Adrenal gland (tissue), 12 donors: ENCODE data around the gene RUNX3. TPM values are rescaled to one million over a fixed set of nuclear protein-coding genes. Genes with fewer than 3 reads are reported as not detected.
A peak's percentile ranks its signal among the peaks of the same experiment; 100 is the strongest.

Experiments
- DNase-seq, 7 donors: peaks; one replicate each; pipeline ENCODE4 v3.0.0-alpha.2; 2019 to 2020
- H3K27ac ChIP-seq, 5 donors: fragments of 200-600 bp; sonication (generic) in 4 of 5; 1 replicate in 3 of 5; 2 replicates in 2 of 5; pipeline versions ENCODE4 v1.5.1 to v1.8.0; 2016 to 2020; ENCODE audit warnings: mild to moderate bottlenecking in 1 of 5
- H3K27me3 ChIP-seq: fragments of 200-600 bp; 2 replicates; pipeline ENCODE4 v1.8.0; 2021
- H3K36me3 ChIP-seq, 2 donors: fragments of 200-600 bp; replicated peaks in 1 of 2; 1 replicate in 1 of 2; 2 replicates in 1 of 2; pipeline versions ENCODE4 v1.5.1 to v1.8.0; 2018 to 2022
- H3K4me1 ChIP-seq, 2 donors: fragments of 200-600 bp; replicated peaks in 1 of 2; 1 replicate in 1 of 2; 2 replicates in 1 of 2; pipeline versions ENCODE4 v1.5.1 to v1.8.0; 2018 to 2021
- H3K4me3 ChIP-seq, 4 donors: fragments of 200-600 bp; sonication (generic) in 3 of 4; one replicate each; pipeline ENCODE4 v1.5.1; 2016 to 2018
- H3K9me3 ChIP-seq, 3 donors: fragments of 200-600 bp; sonication (generic) in 1 of 3; replicated peaks in 1 of 3; 1 replicate in 2 of 3; 2 replicates in 1 of 3; pipeline versions ENCODE4 v1.5.1 to v1.8.0; 2016 to 2021
- POLR2A ChIP-seq, 2 donors: fragments of 450-650 bp; IDR thresholded peaks; one replicate each; pipeline ENCODE4 v1.6.1; 2017; ENCODE audit warnings: antibody characterized with exemption in 2 of 2, mild to moderate bottlenecking in 2 of 2, moderate library complexity in 1 of 2
- WGBS, 4 donors: extraction: QIAGEN DNeasy Blood & Tissue Kit in 2 of 4; methylation state at CpG; one replicate each; pipeline versions ENCODE4 v1.1.5 to v1.1.7; 2013 to 2017; 5-methylcytosine and 5-hydroxymethylcytosine counted together
- intact Hi-C, 2 donors: fragments of 100-400 bp; cut with DNase I; formaldehyde crosslinking; loops; one replicate each; pipeline versions ENCODE4 v1.14.1 to v1.15.0; 2022 to 2023
- polyA plus RNA-seq, 3 donors: library from polyadenylated mRNA; stranded (reverse); fragments of 200-250 nt in 2 of 3; fragments of 350-450 nt in 1 of 3; fragmentation: Illumina TruSeq in 1 of 3; extraction: RNeasy Lipid Tissue Mini Kit (QIAGEN cat#74804) in 1 of 3; gene quantifications; one replicate each; pipeline ENCODE4 v1.2.3, GENCODE V29; 2013 to 2014
- total RNA-seq, 9 donors: library from RNA; depleted of rRNA in 4 of 9; stranded (reverse); fragments of >200 nt in 4 of 9; fragments of 120-200 nt in 1 of 9; fragmentation: NEBNext Ultra II Directional in 1 of 9; extraction: Animal tissue kit (Norgen Biotek cat#: 25700) in 1 of 9; gene quantifications; one replicate each; pipeline versions ENCODE4 v1.1.0 to v1.2.4, GENCODE V29; 2013 to 2023
- TF ChIP-seq, protein P1 (sequence below), 6 experiments: fragments of 450-650 bp in 4 of 6; fragments of 200-600 bp in 2 of 6; sonication (generic) in 1 of 6; IDR thresholded peaks; 1 replicate in 5 of 6; 2 replicates in 1 of 6; pipeline versions ENCODE4 v1.5.1 to v1.8.0; 2016 to 2021; ENCODE audit warnings: antibody characterized with exemption in 6 of 6, mild to moderate bottlenecking in 2 of 6, moderate library complexity in 1 of 6
- donor health status: healthy with polysubstance abuse.
- donor health status: Bipolar disorder and iron deficiency.
- donor health status: DM: yes; HTN: yes; CAD: no.
- donor health status: DM: no; HTN: no; CAD: no.
- donor health status: DM: no; HTN: no; CAD: no.
- donor health status: DM: yes; HTN: yes; CAD: no.

Gene RUNX3
- total and polyA plus RNA-seq, 12 donors, result 0.06 to 7.5 (median 2.7) TPM

DNA sequence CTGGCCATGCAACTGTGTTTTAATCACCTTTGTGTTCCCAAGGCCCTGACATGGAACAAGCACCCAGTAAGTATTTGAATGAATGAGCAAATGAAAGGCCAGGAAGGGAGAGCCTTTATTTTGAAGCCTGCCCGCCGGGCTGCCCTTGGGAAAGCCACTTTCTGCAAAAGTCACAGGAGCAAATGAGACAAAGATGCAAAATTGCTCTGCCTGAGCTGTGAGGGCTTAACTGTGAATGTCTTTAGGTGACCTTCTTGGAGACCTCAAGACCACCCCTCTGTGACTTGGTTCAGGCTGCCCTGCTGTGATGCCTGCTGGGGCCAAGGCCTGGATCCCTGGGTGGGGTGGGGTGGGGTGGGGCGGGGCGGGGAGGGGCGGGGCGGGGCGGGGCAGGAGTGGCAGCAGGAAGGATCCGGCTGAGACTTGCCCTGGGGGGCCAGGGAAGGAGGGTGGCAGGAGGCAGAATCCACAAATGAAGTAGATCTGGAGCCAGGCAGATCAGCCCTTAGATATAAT is 54.0 kb downstream of the RUNX3 start:
- TF ChIP-seq POLR2A (IDR thresholded peaks at IDR 0.05), result no peak
- TF ChIP-seq, protein P1, sequence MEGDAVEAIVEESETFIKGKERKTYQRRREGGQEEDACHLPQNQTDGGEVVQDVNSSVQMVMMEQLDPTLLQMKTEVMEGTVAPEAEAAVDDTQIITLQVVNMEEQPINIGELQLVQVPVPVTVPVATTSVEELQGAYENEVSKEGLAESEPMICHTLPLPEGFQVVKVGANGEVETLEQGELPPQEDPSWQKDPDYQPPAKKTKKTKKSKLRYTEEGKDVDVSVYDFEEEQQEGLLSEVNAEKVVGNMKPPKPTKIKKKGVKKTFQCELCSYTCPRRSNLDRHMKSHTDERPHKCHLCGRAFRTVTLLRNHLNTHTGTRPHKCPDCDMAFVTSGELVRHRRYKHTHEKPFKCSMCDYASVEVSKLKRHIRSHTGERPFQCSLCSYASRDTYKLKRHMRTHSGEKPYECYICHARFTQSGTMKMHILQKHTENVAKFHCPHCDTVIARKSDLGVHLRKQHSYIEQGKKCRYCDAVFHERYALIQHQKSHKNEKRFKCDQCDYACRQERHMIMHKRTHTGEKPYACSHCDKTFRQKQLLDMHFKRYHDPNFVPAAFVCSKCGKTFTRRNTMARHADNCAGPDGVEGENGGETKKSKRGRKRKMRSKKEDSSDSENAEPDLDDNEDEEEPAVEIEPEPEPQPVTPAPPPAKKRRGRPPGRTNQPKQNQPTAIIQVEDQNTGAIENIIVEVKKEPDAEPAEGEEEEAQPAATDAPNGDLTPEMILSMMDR (IDR thresholded peaks at IDR 0.05), result no peak
- H3K27ac ChIP-seq, result no peak overlapping the region
- H3K36me3 ChIP-seq, result no peaks in the 10 kb centered on the region
- 46 to 60% (median 55%) methylated on average over 4 to 8 of the region's 8 CpGs for WGBS, 4 donors
- intact Hi-C loops, result no loop called here
- DNase-seq, result peak in 1 of 7 donors; percentile 7
- H3K4me3 ChIP-seq, result no peak overlapping the region
- H3K9me3 ChIP-seq, result no peaks in the 10 kb centered on the region
- no peaks in the 10 kb centered on the region for H3K4me1 ChIP-seq
- peaks cover 13% of the 10 kb centered on the region for H3K27me3 ChIP-seq

DNA sequence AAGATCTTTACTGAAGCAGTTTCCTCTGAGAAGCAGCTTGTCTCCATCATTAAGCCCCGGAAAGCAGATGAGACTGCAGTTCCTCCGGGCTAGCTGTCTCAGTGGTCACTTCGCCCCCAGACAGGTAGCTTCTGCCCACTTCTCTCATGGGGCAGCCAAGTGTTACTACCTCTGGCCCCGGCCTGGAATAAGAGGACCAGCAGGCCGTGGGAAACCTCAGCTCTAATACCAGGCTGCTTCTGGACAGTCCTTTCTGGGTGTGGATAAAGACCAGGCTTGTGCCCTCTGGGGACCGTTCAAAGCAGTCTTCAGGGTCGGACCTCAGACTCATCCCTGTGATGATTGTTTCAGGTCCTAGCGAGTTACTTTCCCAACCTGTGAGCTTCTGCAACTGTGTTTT is 54.8 kb downstream of the RUNX3 start:
- no peaks in the 10 kb centered on the region for H3K9me3 ChIP-seq
- intact Hi-C loops, result no loop called here
- no peak for TF ChIP-seq POLR2A (IDR thresholded peaks at IDR 0.05)
- TF ChIP-seq, protein P1 (IDR thresholded peaks at IDR 0.05), result no peak

DNA sequence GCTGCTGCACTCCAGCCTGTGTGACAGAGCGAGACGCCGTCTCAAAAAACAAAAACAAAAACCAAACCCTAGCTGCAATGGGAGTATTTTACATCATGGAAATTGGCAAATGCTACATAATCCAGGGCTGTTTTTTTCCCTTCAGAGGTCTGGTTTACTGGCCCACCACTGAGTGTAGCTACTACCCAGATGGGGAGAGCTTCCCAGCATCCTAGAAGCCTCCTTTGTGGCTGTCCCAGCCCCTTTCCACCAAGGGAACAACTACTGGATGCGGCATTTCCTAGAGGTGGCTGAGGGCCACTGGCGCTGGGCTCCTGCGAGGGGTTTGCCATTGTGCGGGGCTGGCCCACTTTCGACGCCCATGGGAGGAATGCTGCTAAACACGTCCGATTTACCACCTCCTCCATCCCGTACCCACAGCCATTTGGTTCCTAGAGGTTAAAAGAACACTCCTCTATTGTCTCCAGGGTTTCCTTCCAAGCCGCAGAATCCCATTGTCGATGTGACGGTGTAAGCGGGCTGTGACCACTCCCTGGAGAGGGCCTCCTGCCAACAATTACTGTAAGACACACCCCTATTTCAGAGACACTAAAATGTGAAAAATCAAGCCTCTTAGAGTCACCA is 55.4 kb downstream of the RUNX3 start:
- no peak overlapping the region for H3K27ac ChIP-seq
- H3K4me3 ChIP-seq, result no peak overlapping the region
- WGBS, 4 donors, result 65 to 75% (median 68%) methylated on average over 10 to 16 of the region's 16 CpGs
- peak in 1 of 7 donors; percentile 21 for DNase-seq
- H3K27me3 ChIP-seq, result peaks cover 13% of the 10 kb centered on the region
- H3K36me3 ChIP-seq, result no peaks in the 10 kb centered on the region
- H3K4me1 ChIP-seq, result no peaks in the 10 kb centered on the region
- intact Hi-C loops, result no loop called here
- TF ChIP-seq, protein P1 (IDR thresholded peaks at IDR 0.05), result no peak
- no peak for TF ChIP-seq POLR2A (IDR thresholded peaks at IDR 0.05)
- H3K9me3 ChIP-seq, result no peaks in the 10 kb centered on the region

More for the DNA sequence above, 54.8 kb downstream of the RUNX3 start:
- H3K36me3 ChIP-seq, result no peaks in the 10 kb centered on the region
- H3K4me3 ChIP-seq, result no peak overlapping the region
- peak in 1 of 7 donors; percentile 27 for DNase-seq
- H3K27me3 ChIP-seq, result peaks cover 13% of the 10 kb centered on the region
- no peaks in the 10 kb centered on the region for H3K4me1 ChIP-seq
- no peak overlapping the region for H3K27ac ChIP-seq
- 68 to 75% (median 71%) methylated on average over 7 to 8 of the region's 8 CpGs for WGBS, 4 donors

DNA sequence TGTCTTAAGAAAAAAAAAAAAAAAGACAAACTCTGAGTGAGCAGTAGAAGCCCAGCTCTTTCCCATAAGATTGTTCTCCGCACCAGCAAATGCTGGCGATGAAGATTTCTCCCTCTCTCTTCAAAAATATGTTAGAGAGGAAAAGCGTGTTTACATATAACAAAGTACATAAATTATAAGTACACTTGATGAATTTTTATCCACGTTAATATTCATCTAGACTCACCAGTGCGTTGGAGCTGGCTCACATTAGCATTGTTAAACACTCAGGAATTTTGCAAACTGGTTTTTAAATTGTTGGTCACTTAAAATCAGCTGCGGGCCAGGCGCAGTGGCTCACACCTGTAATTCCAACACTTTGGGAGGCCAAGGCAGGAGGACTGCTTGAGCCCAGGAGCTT is 56.0 kb downstream of the RUNX3 start:
- intact Hi-C loops, result no loop called here
- H3K36me3 ChIP-seq, result no peaks in the 10 kb centered on the region
- peaks cover 8% of the 10 kb centered on the region for H3K27me3 ChIP-seq
- WGBS, 4 donors, result 78 to 89% (median 85%) methylated on average over 7 of the region's 7 CpGs
- H3K4me1 ChIP-seq, result no peaks in the 10 kb centered on the region
- no peak overlapping the region for H3K27ac ChIP-seq
- no peak for DNase-seq
- H3K9me3 ChIP-seq, result no peaks in the 10 kb centered on the region
- TF ChIP-seq, protein P1 (IDR thresholded peaks at IDR 0.05), result no peak
- no peak for TF ChIP-seq POLR2A (IDR thresholded peaks at IDR 0.05)
- no peak overlapping the region for H3K4me3 ChIP-seq
